HG03159 (cell line): ENCODE measurements around the gene ANGPT4.

Experiments used
- ATAC-seq: cut with Tn5 transposase; IDR thresholded peaks from one replicate; pipeline ENCODE4 v1.9.1; 2021; ENCODE audit warnings: mild to moderate bottlenecking, moderate library complexity; ENCODE audit not compliant: unreplicated experiment

ANGPT4 gene

GRCh38 chr20:942611-943010 lies 26.5 kb upstream of the ANGPT4 start:
- ATAC-seq = no peak

GRCh38 chr20:940926-941325 lies 24.8 kb upstream of the ANGPT4 start:
- ATAC-seq = no peak

- ATAC-seq = no peak
Observed at GRCh38 chr20:939606-940005, 23.5 kb upstream of the ANGPT4 start.

GRCh38 chr20:934186-934840 lies 18.2 kb upstream of the ANGPT4 start:
- ATAC-seq = no peak

- ATAC-seq = no peak
Observed at GRCh38 chr20:933029-933428, 16.9 kb upstream of the ANGPT4 start.

GRCh38 chr20:931401-931800 lies 15.3 kb upstream of the ANGPT4 start:
- no peak for ATAC-seq

- ATAC-seq = no peak
Observed at GRCh38 chr20:926670-927069, 10.5 kb upstream of the ANGPT4 start.

GRCh38 chr20:925516-925915 lies 9.4 kb upstream of the ANGPT4 start:
- no peak for ATAC-seq

- no peak for ATAC-seq
Observed at GRCh38 chr20:924639-925038, 8.5 kb upstream of the ANGPT4 start.

- no peak for ATAC-seq
Observed at GRCh38 chr20:922781-923180, 6.6 kb upstream of the ANGPT4 start.

GRCh38 chr20:921068-921467 lies 4.9 kb upstream of the ANGPT4 start:
- ATAC-seq = no peak

GRCh38 chr20:920311-920710 lies 4.2 kb upstream of the ANGPT4 start:
- ATAC-seq = no peak

GRCh38 chr20:919491-919916 lies 3.4 kb upstream of the ANGPT4 start:
- no peak for ATAC-seq

- ATAC-seq = no peak
Observed at GRCh38 chr20:917416-917815, 1.3 kb upstream of the ANGPT4 start.

- ATAC-seq = no peak
Observed at GRCh38 chr20:916825-917224, 691 bp upstream of the ANGPT4 start.

- no peak for ATAC-seq
Observed at GRCh38 chr20:914727-915498, 1.2 kb downstream of the ANGPT4 start.

- no peak for ATAC-seq
Observed at GRCh38 chr20:913306-913849, 2.8 kb downstream of the ANGPT4 start.

GRCh38 chr20:911882-912600 lies 4.1 kb downstream of the ANGPT4 start:
- no peak for ATAC-seq

GRCh38 chr20:910870-911770 lies 5.0 kb downstream of the ANGPT4 start:
- ATAC-seq = no peak

GRCh38 chr20:910132-910869 lies 5.8 kb downstream of the ANGPT4 start:
- no peak for ATAC-seq
